Keratinocyte (primary cell): ENCODE measurements around the gene RBM24.

Source experiments
- EZH2 ChIP-seq: IDR thresholded peaks from one replicate; pipeline ENCODE4 v1.6.1; 2012; ENCODE audit warnings: inconsistent platforms, mild to moderate bottlenecking, low read length, moderate library complexity
- TF ChIP-seq, protein P1 (sequence below), 3 experiments: IDR thresholded peaks in 1 of 3; conservative IDR thresholded peaks in 1 of 3; optimal IDR thresholded peaks in 1 of 3; 2 replicates in 2 of 3; 3 replicates in 1 of 3; pipeline versions ENCODE3 to v1.5.1; 2011; ENCODE audit warnings: low read length in 3 of 3, mild to moderate bottlenecking in 3 of 3, moderate library complexity in 2 of 3, control low read depth in 1 of 3, inconsistent platforms in 1 of 3; ENCODE audit not compliant: insufficient read depth in 2 of 3; ENCODE audit errors: extremely low read depth in 1 of 3

DNA sequence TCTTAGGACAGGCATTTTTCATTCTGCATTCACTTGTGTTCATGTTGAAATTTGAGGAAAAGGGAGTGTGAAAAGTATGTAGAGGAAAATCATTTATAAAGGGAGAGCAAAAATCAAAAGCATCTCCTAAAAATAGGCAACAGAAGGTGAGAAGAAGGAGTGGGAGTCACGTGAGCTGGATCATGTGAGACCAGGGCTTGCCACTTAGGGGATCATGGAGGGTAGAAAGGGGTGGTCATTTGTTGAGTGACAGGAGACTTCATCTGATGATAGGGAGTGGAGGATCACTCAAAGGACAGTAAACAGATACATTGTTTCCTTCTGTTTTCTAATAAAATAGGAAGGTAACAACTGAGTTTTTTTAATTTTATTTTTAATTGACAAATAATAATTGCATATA lies 17.1 kb downstream of the RBM24 start:
- TF ChIP-seq, protein P1, sequence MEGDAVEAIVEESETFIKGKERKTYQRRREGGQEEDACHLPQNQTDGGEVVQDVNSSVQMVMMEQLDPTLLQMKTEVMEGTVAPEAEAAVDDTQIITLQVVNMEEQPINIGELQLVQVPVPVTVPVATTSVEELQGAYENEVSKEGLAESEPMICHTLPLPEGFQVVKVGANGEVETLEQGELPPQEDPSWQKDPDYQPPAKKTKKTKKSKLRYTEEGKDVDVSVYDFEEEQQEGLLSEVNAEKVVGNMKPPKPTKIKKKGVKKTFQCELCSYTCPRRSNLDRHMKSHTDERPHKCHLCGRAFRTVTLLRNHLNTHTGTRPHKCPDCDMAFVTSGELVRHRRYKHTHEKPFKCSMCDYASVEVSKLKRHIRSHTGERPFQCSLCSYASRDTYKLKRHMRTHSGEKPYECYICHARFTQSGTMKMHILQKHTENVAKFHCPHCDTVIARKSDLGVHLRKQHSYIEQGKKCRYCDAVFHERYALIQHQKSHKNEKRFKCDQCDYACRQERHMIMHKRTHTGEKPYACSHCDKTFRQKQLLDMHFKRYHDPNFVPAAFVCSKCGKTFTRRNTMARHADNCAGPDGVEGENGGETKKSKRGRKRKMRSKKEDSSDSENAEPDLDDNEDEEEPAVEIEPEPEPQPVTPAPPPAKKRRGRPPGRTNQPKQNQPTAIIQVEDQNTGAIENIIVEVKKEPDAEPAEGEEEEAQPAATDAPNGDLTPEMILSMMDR (optimal IDR thresholded peaks at IDR 0.05 in 1 of 3, IDR thresholded peaks at IDR 0.05 in 1 of 3, conservative IDR thresholded peaks at IDR 0.05 in 1 of 3; ENCODE audit: extremely low read depth in 1 of 3, insufficient read depth in 2 of 3, low read length in 3 of 3), result no peak
- no peak for TF ChIP-seq EZH2
